COLO668 (cell line): ENCODE results near the gene DYDC2.
A peak's percentile ranks its signal among the peaks of the same experiment; 100 is the strongest.
"Not testable (repeated sequence)": the region's sequence is repeated elsewhere in the genome, so short reads cannot be mapped to it uniquely, and the experiment has no call there.

Experiments used
- DNase-seq: peaks from one replicate; lab custom pipeline; 2025; ENCODE audit not compliant: unreplicated experiment; lab: John Stamatoyannopoulos, UW

Gene DYDC2, protein sequence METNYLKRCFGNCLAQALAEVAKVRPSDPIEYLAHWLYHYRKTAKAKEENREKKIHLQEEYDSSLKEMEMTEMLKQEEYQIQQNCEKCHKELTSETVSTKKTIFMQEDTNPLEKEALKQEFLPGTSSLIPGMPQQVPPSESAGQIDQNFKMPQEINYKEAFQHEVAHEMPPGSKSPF

DNA sequence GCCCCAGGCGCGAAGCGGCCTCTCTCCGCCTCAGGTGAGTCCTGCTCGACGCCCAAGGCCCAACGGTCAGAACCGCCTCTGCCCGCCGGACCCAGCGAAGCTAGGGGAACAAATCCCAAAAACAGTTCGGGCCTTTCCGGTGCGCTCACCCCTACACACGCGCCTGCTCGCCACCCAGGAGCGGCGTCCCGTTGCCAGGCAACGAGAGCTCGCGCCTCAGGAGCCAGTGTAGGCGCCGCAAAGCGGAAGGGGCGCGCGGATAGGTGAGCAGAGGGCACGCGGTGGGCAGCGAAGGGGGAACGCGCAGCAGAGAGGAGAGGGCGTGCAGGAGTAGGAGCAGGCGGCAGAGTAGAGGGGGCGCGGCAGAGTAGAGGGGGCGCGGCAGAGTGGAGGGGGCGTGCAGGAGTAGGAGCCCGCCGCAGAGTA is at the start of gene DYDC2, which contains the start of gene DYDC1:
DYDC2 (plus strand) TSS at position 219 of the 426 bp plus-strand sequence. CDS start 5,663 bp downstream, outside the sequence.
DYDC1 (minus strand) TSS at position 193 of the 426 bp plus-strand sequence. CDS start 4,154 bp downstream, outside the sequence.
- DNase-seq: peak; percentile 78

DNA sequence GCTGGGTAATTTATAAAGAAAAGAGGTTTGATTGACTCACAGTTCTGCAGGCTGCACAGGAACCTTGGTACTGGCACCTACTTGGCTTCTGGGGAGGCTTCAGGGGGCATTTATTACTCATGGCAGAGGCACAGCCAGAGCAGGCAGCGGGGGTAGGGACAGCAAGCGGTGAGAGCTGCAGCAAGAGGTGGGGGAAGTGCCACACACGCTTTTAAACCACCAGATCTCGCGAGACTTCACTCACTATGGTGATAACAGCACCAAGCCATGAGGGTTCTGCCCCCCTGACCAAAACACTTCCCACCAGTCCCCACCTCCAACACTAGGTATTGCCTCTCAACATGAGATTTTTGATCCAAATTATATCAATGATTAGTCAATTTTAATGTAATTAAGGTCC is 43.1 kb upstream of the DYDC2 start:
- no peak for DNase-seq

DNA sequence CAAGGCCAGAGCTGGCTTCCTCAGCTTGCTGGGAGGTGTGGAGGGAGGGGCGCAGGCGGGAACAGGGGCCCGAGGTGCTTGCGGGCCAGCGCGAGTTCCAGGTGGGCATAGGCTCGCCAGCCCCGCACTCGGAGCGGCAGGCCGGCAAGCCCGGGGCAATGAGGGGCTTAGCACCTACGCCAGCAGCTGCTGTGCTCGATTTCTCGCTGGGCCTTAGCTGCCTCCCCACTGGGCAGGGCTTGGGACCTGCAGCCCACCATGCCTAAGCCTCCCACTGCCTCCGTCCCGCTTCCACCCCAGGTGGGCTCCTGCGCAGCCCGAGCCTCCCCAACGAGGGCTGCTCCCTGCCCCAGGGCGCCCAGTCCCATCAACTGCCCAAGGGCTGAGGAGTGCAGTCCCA is 41.2 kb upstream of the DYDC2 start:
- no peak for DNase-seq

DNA sequence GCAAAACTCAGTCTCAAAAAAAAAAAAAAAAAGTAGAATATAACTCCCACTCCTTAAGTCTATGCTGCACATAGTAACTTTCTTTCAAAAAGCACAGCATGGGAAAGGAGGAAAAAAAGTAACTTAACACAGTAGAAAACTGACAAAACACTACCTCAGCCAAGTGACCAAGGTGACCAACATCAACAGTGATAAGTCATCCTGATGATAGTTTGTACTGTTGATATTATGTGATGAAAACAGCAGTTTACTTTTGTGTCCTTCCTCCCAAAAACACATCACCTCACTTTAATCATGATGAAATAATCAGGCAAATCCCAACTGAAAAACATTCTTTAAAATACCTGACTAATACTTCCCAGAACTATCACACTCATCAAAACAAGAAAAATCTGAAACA is 37.8 kb upstream of the DYDC2 start:
- no peak for DNase-seq

DNA sequence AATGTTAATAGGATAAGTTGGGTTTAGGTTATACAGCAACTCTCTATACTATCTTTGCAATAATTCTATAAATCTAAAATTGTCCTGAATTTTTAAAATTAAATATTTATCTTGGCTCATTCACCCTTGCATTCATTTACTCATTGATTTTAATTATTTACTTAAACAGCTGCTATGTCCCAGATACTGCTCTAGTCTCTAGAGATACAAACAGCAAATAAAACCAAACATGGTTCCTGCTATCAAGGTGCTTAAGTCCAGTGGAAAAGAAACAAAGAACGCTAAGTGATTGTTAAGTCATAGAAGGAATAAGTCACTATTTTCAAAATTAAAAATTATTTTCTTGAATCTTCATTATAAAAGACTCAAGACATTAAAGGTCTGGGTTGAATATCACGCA is 37.3 kb upstream of the DYDC2 start:
- no peak for DNase-seq

DNA sequence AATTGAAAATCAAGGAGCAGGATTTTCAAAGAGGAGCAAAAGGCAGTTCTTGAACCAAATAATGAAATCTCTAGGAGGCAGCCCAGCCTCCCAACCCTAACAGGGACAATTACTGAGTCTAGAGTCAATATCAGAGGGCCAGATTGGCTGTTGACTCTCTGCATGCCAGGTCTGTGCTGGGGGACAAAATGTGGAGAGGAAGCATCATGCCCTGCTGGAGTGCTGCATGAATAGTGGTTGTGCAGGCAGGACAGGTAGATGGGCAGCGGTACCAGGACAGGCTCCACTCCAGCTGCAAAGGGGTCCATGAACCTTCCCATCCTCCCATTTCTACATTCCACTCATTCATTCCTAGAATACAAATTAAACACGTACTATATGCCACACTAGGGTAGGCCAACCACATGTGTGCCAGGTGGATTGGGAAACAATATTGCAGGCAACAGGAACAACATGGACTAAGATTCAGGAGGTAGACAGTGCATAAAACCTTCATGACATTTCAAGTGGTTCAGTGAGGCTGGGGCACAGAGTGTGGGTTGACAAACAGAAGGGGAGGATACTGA is 36.8 kb upstream of the DYDC2 start:
- no peak for DNase-seq

DNA sequence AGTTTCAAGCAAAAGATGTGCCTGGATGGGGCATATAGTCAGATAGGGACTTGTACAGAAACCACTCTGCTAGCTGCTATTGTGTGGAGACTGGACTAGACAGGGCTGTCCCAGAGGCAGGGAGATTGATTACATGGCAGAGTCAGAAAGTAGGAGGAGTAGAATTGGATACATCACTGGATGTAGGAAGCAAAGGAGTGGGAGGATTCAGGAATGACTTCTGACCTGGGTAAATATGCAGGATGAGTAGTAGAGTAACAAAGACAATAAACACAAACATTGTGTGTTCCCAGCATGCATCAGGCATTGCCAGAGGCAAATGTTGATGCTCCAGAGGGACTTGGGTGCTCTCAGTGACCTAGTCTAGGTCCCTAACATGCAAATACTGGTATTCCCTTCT is 36.2 kb upstream of the DYDC2 start:
- no peak for DNase-seq

DNA sequence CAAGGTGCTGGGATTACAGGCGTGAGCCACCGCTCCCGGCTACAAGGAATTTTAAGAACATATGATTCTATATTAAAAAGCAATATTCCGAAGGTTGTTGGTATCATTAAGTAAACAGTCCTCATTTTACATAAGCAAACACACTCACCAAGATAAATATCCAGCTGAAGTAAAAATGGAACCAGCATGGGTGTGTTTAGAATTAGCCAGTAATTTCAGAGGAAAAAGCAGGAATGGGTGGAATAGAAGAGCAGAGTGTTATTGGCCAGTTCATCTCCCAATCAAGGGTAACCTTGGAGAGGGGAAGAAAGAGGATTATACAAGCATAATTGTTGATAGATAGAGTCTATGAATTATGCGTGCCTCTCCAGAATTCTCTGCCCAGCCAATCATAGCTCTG is 35.4 kb upstream of the DYDC2 start:
- DNase-seq: no peak

DNA sequence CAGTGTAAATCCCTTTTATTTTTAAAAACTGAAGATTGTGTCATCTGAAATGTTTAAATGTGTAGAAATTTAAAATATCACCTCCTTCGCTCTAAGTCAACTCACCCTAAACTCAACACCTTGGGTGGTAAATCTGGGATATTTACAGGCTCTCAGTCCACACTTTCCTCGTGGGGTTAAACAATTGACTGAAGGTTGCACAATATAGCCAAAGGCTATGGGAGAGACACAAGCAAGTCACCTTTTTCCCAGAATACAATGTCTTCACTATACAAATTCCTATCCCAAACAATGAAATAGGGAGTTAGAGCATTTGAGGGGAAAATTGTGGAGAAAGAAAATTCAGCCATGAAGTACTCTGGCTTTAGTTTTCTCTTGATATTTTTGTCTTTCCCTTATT is 34.4 kb upstream of the DYDC2 start:
- DNase-seq: no peak

DNA sequence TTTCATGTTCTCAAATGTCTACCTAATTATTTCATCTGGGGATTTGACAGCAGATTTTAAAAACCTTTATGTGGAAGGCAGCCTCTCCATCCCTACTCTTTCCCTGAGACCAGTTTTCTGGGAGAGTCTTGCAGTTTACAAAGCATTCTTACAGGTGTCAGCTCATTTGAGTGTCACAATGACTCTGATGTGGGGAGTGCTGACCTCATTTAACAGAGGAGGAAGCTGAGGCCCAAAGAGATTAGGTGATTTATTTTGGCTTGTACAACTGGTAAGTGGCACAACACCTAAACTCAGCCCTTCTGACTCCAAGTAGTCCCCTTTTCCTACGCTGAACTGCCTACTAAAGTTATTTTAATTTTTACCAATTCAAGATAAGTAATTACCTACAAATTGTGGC is 33.9 kb upstream of the DYDC2 start:
- DNase-seq: no peak

DNA sequence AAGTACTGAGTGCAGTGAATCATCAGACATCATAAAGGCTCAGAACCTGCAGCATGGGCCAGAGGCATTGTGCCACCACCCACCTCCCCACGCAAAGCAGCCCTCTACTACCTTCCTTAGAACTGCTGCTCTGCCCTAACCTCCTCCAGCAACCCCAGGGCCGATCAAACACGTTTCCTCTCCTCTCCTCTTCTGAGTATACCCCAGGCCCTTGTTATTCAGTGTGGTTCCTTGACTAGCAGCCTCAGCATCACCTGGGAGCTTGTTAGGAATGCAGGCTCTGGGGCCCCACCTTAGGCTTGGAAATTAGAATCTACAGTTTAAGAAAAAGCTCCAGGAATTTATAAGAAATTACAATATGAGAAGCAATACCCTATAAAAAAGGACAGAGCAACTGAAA is 33.3 kb upstream of the DYDC2 start:
- no peak for DNase-seq

DNA sequence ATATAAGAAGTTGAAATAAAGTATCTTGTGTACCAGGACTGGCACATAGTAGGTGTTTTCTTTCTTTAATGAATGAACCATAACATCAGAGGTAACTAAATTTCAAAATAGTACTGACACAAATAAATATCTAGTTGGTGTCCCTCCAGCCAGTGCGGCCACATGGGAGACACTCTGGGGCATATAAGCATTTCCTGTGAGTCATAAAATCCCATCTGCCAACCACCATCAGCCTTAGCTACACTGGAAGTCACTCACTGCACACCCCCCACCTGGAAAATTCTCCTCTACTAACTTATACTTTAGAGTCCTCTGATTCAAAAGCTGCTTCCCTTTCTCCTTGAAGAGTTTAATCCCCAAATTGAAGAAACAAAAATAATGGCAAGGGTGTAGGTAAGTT is 32.5 kb upstream of the DYDC2 start:
- DNase-seq: no peak

DNA sequence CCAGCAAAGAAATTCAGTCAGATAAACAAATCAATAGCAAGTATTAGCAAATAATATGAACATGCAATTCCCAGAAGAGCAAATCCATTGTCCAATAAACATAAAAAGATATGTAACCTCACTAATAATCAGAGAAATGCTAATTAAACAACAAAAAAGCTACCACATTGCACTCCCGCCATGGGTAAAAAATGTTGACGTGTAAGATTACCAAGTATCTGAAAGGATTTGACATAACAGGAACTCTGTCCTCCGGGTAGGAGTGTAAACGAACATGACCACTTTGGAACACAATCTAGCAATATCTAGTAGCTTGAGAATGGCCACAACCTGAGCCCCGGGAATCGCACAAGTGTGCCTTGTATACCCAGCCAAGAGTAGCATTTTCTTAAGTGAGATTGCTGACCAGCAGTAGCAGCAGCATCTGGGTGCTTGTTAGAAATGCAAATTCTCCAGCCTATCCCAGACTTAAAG is 31.7 kb upstream of the DYDC2 start:
- DNase-seq: no peak

DNA sequence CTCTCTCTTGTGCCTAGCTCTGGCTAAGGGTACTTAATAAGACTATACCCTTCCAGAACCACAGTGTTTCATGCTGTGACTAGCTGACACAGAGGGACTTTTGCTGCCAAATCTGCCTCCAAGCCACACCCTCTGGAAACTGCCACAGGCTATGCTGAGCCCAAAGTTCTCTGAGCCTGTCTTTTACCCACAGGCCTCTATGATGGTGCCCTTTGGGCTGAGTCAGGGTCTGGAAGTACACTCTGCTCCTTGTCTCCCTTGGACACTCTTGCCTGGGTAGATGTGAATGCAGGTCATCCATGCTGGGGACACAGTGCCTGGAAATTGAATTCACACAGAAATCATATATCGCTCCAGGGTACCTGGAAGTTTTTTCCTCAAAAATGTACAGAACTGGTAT is 22.6 kb upstream of the DYDC2 start:
- DNase-seq: no peak

DNA sequence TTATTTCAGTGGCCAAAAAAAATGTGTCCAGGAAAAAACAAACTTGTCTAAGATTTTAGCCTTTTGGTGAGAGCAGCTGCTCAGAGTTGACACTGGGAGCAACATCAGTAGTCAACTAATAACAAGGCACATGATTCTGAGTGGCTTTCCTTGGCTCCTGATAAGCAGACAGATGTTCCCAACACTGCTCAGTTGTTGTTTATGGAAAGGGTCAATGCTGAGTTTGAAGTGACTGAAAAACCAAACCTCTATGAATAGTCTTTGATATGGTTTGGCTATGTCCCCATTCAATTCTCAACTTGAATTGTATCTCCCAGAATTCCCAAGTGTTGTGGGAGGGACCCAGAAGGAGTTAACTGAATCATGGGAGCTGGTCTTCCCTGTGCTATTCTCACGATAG is 12.3 kb upstream of the DYDC2 start:
- no peak for DNase-seq

DNA sequence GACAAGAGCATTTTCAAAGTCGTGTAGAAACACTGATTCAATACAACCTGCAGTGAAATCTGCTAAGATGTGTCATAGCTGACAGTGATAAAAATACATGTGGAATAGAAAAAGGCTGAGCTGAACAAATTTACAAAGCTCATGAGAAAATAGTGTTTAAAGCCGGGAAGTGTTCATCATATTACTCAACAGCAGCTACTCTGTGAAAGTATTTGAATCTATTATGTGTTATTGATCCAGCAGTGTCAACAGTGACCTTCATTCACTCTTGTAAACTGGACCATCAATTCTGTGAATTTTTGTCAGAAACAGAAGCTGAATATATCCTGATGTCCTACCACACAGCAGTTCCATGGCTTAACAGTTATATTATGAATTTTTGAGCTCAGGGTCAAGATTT is 11.7 kb upstream of the DYDC2 start:
- no peak for DNase-seq

DNA sequence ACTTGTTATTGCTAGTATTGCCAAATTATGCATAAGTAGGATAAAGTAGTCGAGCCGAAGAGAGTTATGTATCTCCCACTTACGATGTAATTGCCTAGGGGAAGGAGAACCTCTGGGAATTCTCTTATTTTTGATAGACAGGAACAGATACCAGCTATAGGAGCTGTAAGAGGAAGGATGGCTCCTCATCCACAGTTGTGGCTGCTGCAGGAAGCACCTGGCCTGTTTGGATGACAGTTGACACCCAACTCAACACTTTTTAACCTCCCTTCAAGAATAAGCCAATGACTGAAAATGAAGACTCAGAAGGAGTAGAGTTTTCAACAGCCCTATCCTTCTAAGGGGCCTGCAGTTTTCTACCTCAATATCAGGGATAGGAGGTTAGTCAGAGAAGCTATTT is 6.3 kb upstream of the DYDC2 start:
- DNase-seq: no peak

DNA sequence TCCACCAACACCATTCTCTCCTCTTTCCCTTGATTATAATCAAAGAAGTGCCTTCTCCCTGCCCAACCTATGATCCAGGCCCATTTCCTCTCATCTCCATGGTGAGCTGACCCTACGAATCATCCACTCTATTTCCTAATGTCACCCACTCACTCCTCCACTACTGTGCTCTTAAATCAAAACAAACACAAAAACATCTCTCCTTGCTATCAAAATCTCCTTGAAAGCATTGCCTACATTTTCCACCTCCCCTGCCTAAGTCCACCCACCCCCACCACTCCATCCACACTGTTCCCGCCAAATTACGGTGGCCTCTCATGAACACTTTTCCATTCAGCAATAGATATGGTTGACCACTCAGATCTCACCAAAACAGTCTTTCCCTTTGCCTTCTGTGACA is 5.4 kb upstream of the DYDC2 start:
- no peak for DNase-seq

DNA sequence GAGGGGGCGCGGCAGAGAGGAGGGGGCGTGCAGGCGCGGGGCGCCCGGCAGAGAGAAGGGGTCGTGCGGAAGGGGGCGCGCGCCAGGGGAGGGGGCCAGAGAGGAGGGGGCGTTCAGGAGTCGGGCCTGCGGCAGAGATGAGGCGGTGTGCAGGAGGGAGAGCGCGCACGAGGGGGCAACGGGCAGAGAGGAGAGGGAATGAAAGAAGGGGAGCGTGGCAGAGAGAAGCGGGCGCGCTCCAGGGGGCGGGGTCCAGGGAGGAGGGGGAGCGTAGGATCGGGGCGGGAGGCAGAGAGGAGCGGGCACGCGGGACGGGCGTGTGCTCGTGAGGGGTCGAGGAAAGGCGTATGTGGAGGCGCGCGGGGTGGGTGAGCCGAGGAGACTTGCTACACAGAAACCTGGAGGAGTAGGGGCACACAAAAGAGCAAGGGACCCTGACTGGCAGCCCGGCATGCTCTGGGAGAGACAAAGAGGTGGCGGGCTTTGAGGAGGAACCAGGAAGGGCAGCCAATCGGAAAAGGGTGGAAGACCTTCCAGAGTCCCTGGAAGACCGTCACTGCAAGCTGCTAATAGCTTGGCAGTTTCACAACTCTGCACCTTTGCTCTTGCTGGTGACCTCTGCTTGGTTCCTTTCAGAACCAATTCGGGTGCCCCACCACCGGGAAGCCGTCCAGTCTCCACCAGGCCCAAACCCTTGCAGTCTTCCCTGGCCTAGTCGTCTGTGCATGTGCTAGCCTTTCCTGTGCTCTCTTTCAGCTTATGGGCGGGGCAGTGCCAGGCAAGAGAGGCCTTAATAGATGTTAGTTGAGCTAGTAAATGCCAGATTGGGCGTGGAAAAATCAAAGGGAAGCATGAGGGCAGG is 639 bp downstream of the DYDC2 start:
- DNase-seq: peak; percentile 48

DNA sequence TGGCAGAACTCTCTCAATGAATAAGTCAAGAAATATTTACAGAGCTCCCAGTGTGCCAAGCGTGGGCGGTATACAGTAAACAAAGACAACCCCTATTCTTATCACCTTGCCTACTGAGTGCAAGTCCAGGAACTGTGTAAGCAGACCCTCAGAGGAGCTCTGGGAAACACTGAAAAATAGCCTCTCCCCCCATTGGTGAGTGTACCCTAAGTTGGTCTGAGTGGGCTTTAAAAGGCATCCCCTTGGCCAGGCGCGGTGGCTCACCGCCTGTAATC is 1.2 kb downstream of the DYDC2 start:
- no peak for DNase-seq

DNA sequence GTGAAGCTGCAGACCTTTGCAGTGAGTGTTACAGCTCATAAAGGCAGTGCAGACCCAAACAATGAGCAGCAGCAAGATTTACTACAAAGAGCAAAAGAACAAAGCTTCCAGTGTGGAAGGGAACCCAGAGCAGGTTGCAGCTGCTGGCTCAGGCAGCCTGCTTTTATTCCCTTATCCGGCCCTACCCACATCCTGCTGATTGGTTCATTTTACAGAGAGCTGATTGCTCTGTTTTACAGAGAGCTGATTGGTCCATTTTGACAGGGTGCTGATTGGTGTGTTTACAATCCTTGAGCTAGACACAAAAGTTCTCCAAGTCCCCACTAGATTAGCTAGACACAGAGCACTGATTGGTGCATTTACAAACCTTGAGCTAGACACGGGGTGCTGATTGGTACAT is 2.3 kb downstream of the DYDC2 start:
- DNase-seq: not testable (repeated sequence)

DNA sequence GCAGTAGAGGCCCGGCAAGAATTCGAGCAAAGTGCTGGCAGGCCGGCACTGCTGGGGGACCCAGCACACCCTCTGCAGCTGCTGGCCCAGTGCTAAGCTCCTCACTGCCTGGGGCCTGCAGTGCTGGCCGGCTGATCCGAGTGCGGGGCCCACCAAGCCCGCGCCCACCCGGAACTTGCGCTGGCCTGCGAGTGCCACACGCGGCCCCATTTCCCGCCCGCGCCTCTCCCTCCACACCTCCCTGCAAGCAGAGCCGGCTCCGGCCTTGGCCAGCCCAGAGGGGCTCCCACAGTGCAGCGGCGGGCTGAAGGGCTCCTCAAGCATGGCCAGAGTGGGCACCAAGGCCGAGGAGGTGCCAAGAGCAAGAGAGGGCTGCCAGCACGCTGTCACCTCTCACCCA is 3.1 kb downstream of the DYDC2 start:
- no peak for DNase-seq
